ENCODE measurements around the gene ATP10B.

- TF ChIP-seq CTCF (IDR thresholded peaks at IDR 0.05; ENCODE audit: poor library complexity) = no peak
- TF ChIP-seq EZH2phosphoT487 (IDR thresholded peaks at IDR 0.05; ENCODE audit: low read depth, severe bottlenecking, unreplicated experiment) = no peak
- no peak for TF ChIP-seq EZH2 (IDR thresholded peaks at IDR 0.05; ENCODE audit: borderline replicate concordance)
Observed at GRCh38 chr5:160833806-160834205, 18.2 kb downstream of the ATP10B start.

All from hepatocyte (in vitro differentiated cells).